IMR-90 (cell line): ENCODE results near the gene LAGE3. TPM values are rescaled to one million over a fixed set of nuclear protein-coding genes. Genes with fewer than 3 reads are reported as not detected.

Experiments used
- ATAC-seq: fragments of 200-7000 bp; cut with Tn5 transposase; 2 replicates; pipeline ENCODE4 v1.9.1; 2020; ENCODE audit warnings: low read depth, mild to moderate bottlenecking, moderate library complexity
- BruUV-seq: library from RNA; stranded (reverse); fragments of 400-500 nt; replicated peaks from 2 replicates; lab custom pipeline; 2021; lab: Mats Ljungman, UMichigan
- CTCF ChIA-PET: fragments of 300-600 bp; formaldehyde crosslinking; extraction: SDS; loops from one replicate; lab custom pipeline; 2021; ENCODE audit warnings: antibody characterized with exemption; lab: Yijun Ruan, JAX
- POLR2A ChIA-PET: fragments of 300-600 bp; sonication (Branson Sonifier 250); formaldehyde crosslinking; loops from one replicate; lab custom pipeline; 2022; ENCODE audit warnings: antibody characterized with exemption; ENCODE audit not compliant: unreplicated experiment; lab: Charles Lee
- DNase-seq: peaks from one replicate; pipeline ENCODE4 v3.0.0; 2013
- H2AFZ ChIP-seq: replicated peaks from 2 replicates; pipeline ENCODE3; 2013; ENCODE audit warnings: low read length, mild to moderate bottlenecking; ENCODE audit not compliant: poor library complexity
- H2AK5ac ChIP-seq: 2 replicates; pipeline ENCODE4 v1.6.1; 2013; ENCODE audit warnings: low read depth, low read length, inconsistent platforms
- H2AK9ac ChIP-seq: replicated peaks from 2 replicates; pipeline ENCODE3; 2013; ENCODE audit warnings: mild to moderate bottlenecking, low read depth, low read length, moderate library complexity; ENCODE audit not compliant: poor library complexity
- H2BK120ac ChIP-seq: 2 replicates; pipeline ENCODE4 v1.6.1; 2013; ENCODE audit warnings: low read depth, low read length, inconsistent platforms
- H2BK15ac ChIP-seq: 3 replicates; pipeline ENCODE4 v1.6.1; 2013; ENCODE audit warnings: low read depth, low read length, inconsistent platforms
- H2BK20ac ChIP-seq: 2 replicates; pipeline ENCODE4 v1.6.1; 2013; ENCODE audit warnings: low read depth, mild to moderate bottlenecking, inconsistent platforms, low read length, moderate library complexity
- H2BK5ac ChIP-seq: 2 replicates; pipeline ENCODE4 v1.6.1; 2013; ENCODE audit warnings: mild to moderate bottlenecking, low read depth, low read length, inconsistent platforms; ENCODE audit not compliant: poor library complexity, severe bottlenecking
- H3K14ac ChIP-seq: replicated peaks from 2 replicates; pipeline ENCODE4 v1.6.1; 2013; ENCODE audit warnings: low read depth, low read length, inconsistent platforms
- H3K18ac ChIP-seq: 2 replicates; pipeline ENCODE4 v1.6.1; 2013; ENCODE audit warnings: low read depth, low read length, control low read depth
- H3K23ac ChIP-seq: 2 replicates; pipeline ENCODE4 v1.6.1; 2013; ENCODE audit warnings: low read depth, low read length, inconsistent platforms
- H3K27ac ChIP-seq: 2 replicates; pipeline ENCODE4 v1.5.1; 2013; ENCODE audit warnings: mild to moderate bottlenecking, control low read depth, low read length; ENCODE audit not compliant: insufficient read depth
- H3K27me3 ChIP-seq: 2 replicates; pipeline ENCODE4 v1.6.1; 2013; ENCODE audit warnings: low read length; ENCODE audit not compliant: control insufficient read depth, insufficient read depth
- H3K36me3 ChIP-seq: 2 replicates; pipeline ENCODE4 v1.6.1; 2013; ENCODE audit warnings: low read length, mixed read lengths; ENCODE audit not compliant: control insufficient read depth, insufficient read depth
- H3K4ac ChIP-seq: 2 replicates; pipeline ENCODE4 v1.6.1; 2013; ENCODE audit warnings: low read depth, low read length, inconsistent platforms
- H3K4me1 ChIP-seq: 2 replicates; pipeline ENCODE4 v1.6.1; 2013; ENCODE audit warnings: low read length, mixed read lengths; ENCODE audit not compliant: control insufficient read depth, insufficient read depth
- H3K4me2 ChIP-seq: 2 replicates; pipeline ENCODE4 v1.6.1; 2013; ENCODE audit warnings: low read depth, mild to moderate bottlenecking, control low read depth, low read length, moderate library complexity
- H3K4me3 ChIP-seq: 2 replicates; pipeline ENCODE4 v1.5.1; 2013; ENCODE audit warnings: low read depth, mild to moderate bottlenecking, control low read depth, low read length, moderate library complexity; ENCODE audit not compliant: insufficient read depth
- H3K56ac ChIP-seq: 2 replicates; pipeline ENCODE4 v1.6.1; 2013; ENCODE audit warnings: low read length, inconsistent platforms; ENCODE audit not compliant: insufficient read depth; ENCODE audit errors: extremely low read depth
- H3K79me1 ChIP-seq, 2 experiments: 2 replicates each; pipeline ENCODE4 v1.6.1; 2013; ENCODE audit warnings: low read length in 2 of 2, inconsistent platforms in 1 of 2, low read depth in 1 of 2
- H3K9ac ChIP-seq: 2 replicates; pipeline ENCODE4 v1.6.1; 2013; ENCODE audit warnings: low read depth, low read length, control low read depth
- H3K9me1 ChIP-seq: 2 replicates; pipeline ENCODE4 v1.6.1; 2013; ENCODE audit warnings: low read length, inconsistent platforms; ENCODE audit not compliant: insufficient read depth
- H3K9me3 ChIP-seq: 2 replicates; pipeline ENCODE4 v1.6.1; 2013; ENCODE audit warnings: low read length; ENCODE audit not compliant: control insufficient read depth, insufficient read depth
- H4K20me1 ChIP-seq: 2 replicates; pipeline ENCODE4 v1.6.1; 2013; ENCODE audit warnings: low read length, inconsistent platforms; ENCODE audit not compliant: insufficient read depth
- H4K5ac ChIP-seq: 2 replicates; pipeline ENCODE4 v1.6.1; 2013; ENCODE audit warnings: mild to moderate bottlenecking, low read depth, low read length, control low read depth
- H4K8ac ChIP-seq, 2 experiments: 2 replicates each; pipeline ENCODE4 v1.6.1; 2013; ENCODE audit warnings: low read depth in 2 of 2, low read length in 2 of 2, control low read depth in 1 of 2, inconsistent platforms in 1 of 2
- H4K91ac ChIP-seq: 2 replicates; pipeline ENCODE4 v1.6.1; 2013; ENCODE audit warnings: low read depth, low read length, inconsistent platforms; ENCODE audit not compliant: insufficient read depth
- BHLHE40 ChIP-seq: fragments of 150-350 bp; IDR thresholded peaks from 2 replicates; pipeline ENCODE4 v1.6.1; 2016; ENCODE audit warnings: mild to moderate bottlenecking, low read depth, low read length
- CEBPB ChIP-seq: IDR thresholded peaks from 2 replicates; pipeline ENCODE4 v1.6.1; 2012; ENCODE audit warnings: low read depth, low read length, improper control_type of control experiment
- MAFK ChIP-seq: IDR thresholded peaks from 2 replicates; pipeline ENCODE4 v1.6.1; 2012; ENCODE audit warnings: low read depth, low read length, improper control_type of control experiment
- MAZ ChIP-seq: IDR thresholded peaks from 2 replicates; pipeline ENCODE4 v1.6.1; 2012; ENCODE audit warnings: low read depth, mild to moderate bottlenecking, low read length, improper control_type of control experiment, moderate library complexity, borderline replicate concordance
- MXI1 ChIP-seq: IDR thresholded peaks from 2 replicates; pipeline ENCODE4 v1.6.1; 2012; ENCODE audit warnings: low read depth, mild to moderate bottlenecking, low read length, moderate library complexity, borderline replicate concordance
- NFE2L2 ChIP-seq: fragments of 150-350 bp; IDR thresholded peaks from 2 replicates; pipeline ENCODE4 v1.6.1; 2016; ENCODE audit warnings: low read depth, mild to moderate bottlenecking, low read length
- RAD21 ChIP-seq: IDR thresholded peaks from 2 replicates; pipeline ENCODE4 v1.6.1; 2012; ENCODE audit warnings: low read length, improper control_type of control experiment
- RCOR1 ChIP-seq: IDR thresholded peaks from 2 replicates; pipeline ENCODE4 v1.6.1; 2012; ENCODE audit warnings: mild to moderate bottlenecking, low read length, improper control_type of control experiment; ENCODE audit not compliant: insufficient replicate concordance
- RFX5 ChIP-seq: IDR thresholded peaks from 2 replicates; pipeline ENCODE4 v1.8.0; 2012; ENCODE audit warnings: low read depth, mild to moderate bottlenecking, low read length, moderate library complexity
- SMC3 ChIP-seq: fragments of 150-350 bp; IDR thresholded peaks from 2 replicates; pipeline ENCODE4 v1.6.1; 2016; ENCODE audit warnings: low read depth, mild to moderate bottlenecking, antibody characterized with exemption, low read length, moderate library complexity
- WGBS, 2 experiments: methylation state at CpG; one replicate each; pipeline versions ENCODE4 v1.1.5 to v1.1.7; 2013; ENCODE audit warnings: missing lambda C conversion rate in 2 of 2; ENCODE audit not compliant: insufficient read length in 1 of 2; ENCODE audit errors: extremely low coverage in 2 of 2; 5-methylcytosine and 5-hydroxymethylcytosine counted together
- dilution Hi-C: fragments of 300-500 bp; cut with HindIII; formaldehyde crosslinking; loops from one replicate; pipeline ENCODE4 v1.14.3; 2018; ENCODE audit warnings: low sequenced_read_pairs; ENCODE audit not compliant: unreplicated experiment
- in situ Hi-C: fragments of 300-500 bp; cut with MboI; formaldehyde crosslinking; loops from 3 replicates; pipeline ENCODE4 v1.14.3; 2019; ENCODE audit warnings: low sequenced_read_pairs, inconsistent platforms, mixed read lengths
- intact Hi-C: fragments of 100-400 bp; cut with micrococcal nuclease; formaldehyde crosslinking; loops from 2 replicates; pipeline ENCODE4 v1.10.0; 2022
- polyA plus RNA-seq, 3 experiments: library from polyadenylated mRNA; depleted of rRNA; stranded (reverse); fragments of >200 nt; gene quantifications; 2 replicates each; pipeline ENCODE4 v1.2.3, GENCODE V29; 2012; ENCODE audit warnings: low replicate concordance in 1 of 3
- total RNA-seq: library from RNA; depleted of rRNA; stranded (reverse); fragments of >200 nt; gene quantifications from 2 replicates; pipeline ENCODE4 v1.2.3, GENCODE V29; 2012
- TF ChIP-seq, protein P1 (sequence below): fragments of 150-350 bp; IDR thresholded peaks from 2 replicates; pipeline ENCODE4 v1.6.1; 2016; ENCODE audit warnings: low read depth, mild to moderate bottlenecking, low read length, moderate library complexity, borderline replicate concordance
- TF ChIP-seq, protein P2 (sequence below): fragments of 150-350 bp; IDR thresholded peaks from 2 replicates; pipeline ENCODE4 v1.6.1; 2017; ENCODE audit warnings: mild to moderate bottlenecking, antibody characterized with exemption, low read length, low read depth
- TF ChIP-seq, protein P3 (sequence below): conservative IDR thresholded peaks from 2 replicates; pipeline ENCODE4 v1.5.1; 2012; ENCODE audit warnings: mild to moderate bottlenecking, low read depth, low read length, improper control_type of control experiment

The LAGE3 gene
- total and polyA plus RNA-seq, 2 of the 4 experiments (the other 2 are of a cell fraction), result 3.6 to 14.8 TPM

DNA sequence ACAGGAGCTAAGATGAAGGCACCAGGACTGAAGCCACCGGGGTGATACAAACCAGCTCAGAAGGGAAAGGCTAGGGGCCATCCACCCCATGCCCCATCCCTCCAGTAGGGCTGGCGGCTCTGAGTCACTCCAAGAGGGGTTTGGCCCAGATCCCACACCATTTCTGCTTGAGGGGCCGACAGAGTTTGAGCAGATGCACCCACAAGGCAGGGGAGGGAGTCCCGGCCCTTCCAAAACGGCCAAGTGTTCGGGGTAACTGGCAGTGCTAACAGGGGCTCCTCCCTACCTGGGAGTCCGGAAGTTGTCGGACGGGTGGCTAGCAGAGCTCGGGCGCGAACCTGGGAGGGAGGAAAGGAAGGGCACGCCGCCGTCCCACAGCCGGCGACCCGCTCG lies 10.9 kb upstream of the LAGE3 start (continued):
- TF ChIP-seq MAFK, result no peak
- no peak for TF ChIP-seq MAZ
- no peak for TF ChIP-seq NFE2L2

DNA sequence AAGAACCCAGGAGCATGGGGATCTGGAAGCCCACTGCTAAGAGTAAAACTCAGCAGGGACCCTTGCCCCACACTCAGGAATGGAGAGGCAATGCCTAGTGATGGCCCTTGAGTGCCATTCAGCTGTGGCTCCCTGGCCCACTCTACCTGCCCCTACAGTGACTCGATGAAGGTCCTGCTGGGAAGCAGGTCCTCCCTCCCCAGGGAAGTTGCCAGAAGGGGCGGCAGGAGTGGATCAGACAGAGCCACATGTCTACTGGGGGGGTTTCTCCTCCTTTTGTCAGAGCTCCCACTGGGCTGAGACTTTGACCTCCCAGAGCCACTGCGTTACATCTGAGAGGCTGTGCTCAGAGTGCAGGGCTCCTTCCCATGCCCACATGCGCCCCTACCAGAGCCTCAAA lies 10.1 kb upstream of the LAGE3 start:
- Histone ChIP-seq H3K9ac (no peak overlapping the region), H3K36me3 (peaks cover 12% of the 10 kb centered on the region; the same call in 1 of the 2 replicates), H3K9me1 (peaks cover 8% of the 10 kb centered on the region; the same call in 1 of the 2 replicates), H4K20me1 (peaks cover 4% of the 10 kb centered on the region; the same call in 1 of the 2 replicates), H4K8ac (no peak overlapping the region), H3K27me3 (no peaks in the 10 kb centered on the region), H3K23ac (no peak overlapping the region; the same call in 1 of the 2 replicates), H3K4ac (peak overlapping the region; percentile 85; the same call in 1 of the 2 replicates), H2BK120ac (no peak overlapping the region), H2AFZ (no peak overlapping the region), H2AK9ac (no peak overlapping the region), H2BK5ac (no peak overlapping the region), H3K18ac (no peak overlapping the region), H3K14ac (no peak overlapping the region), H3K79me1 (peaks cover 3 to 38% of the 10 kb centered on the region in 2 experiments; a peak in 3 of 4 replicates), H3K4me2 (peak overlapping the region; percentile 89; the same call in 1 of the 2 replicates), H3K9me3 (no peaks in the 10 kb centered on the region), H4K91ac (no peak overlapping the region), H2AK5ac (0 out of 2 replicates have a peak overlapping the region, but pooled peaks have one; percentile 66), H2BK20ac (no peak overlapping the region), H2BK15ac (no peak overlapping the region), H3K56ac (no peak overlapping the region), H3K27ac (no peak overlapping the region), H3K4me3 (no peak overlapping the region), H3K4me1 (peaks cover 4% of the 10 kb centered on the region; the same call in 1 of the 2 replicates), H4K5ac (no peak overlapping the region)
- dilution Hi-C loops (no loop called here), in situ Hi-C loops (no loop called here), intact Hi-C loops (no loop called here)
- no TSS peak for BruUV-seq
- WGBS, 2 experiments, result 100% methylated on average over 1 of the region's 4 CpGs; no CpG with 5 or more reads in 1 of the 2 experiments
- ChIA-PET CTCF (no interaction called here), POLR2A (no interaction called here)
- no peak for DNase-seq
- no peak for ATAC-seq
- TF ChIP-seq, protein P1, sequence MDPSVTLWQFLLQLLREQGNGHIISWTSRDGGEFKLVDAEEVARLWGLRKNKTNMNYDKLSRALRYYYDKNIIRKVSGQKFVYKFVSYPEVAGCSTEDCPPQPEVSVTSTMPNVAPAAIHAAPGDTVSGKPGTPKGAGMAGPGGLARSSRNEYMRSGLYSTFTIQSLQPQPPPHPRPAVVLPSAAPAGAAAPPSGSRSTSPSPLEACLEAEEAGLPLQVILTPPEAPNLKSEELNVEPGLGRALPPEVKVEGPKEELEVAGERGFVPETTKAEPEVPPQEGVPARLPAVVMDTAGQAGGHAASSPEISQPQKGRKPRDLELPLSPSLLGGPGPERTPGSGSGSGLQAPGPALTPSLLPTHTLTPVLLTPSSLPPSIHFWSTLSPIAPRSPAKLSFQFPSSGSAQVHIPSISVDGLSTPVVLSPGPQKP, result no peak
- no peak for TF ChIP-seq RCOR1
- TF ChIP-seq RFX5, result no peak
- no peak for TF ChIP-seq NFE2L2
- TF ChIP-seq MAZ, result no peak
- TF ChIP-seq, protein P2, sequence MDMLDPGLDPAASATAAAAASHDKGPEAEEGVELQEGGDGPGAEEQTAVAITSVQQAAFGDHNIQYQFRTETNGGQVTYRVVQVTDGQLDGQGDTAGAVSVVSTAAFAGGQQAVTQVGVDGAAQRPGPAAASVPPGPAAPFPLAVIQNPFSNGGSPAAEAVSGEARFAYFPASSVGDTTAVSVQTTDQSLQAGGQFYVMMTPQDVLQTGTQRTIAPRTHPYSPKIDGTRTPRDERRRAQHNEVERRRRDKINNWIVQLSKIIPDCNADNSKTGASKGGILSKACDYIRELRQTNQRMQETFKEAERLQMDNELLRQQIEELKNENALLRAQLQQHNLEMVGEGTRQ, result no peak
- no peak for TF ChIP-seq SMC3
- TF ChIP-seq RAD21, result no peak
- TF ChIP-seq, protein P3, sequence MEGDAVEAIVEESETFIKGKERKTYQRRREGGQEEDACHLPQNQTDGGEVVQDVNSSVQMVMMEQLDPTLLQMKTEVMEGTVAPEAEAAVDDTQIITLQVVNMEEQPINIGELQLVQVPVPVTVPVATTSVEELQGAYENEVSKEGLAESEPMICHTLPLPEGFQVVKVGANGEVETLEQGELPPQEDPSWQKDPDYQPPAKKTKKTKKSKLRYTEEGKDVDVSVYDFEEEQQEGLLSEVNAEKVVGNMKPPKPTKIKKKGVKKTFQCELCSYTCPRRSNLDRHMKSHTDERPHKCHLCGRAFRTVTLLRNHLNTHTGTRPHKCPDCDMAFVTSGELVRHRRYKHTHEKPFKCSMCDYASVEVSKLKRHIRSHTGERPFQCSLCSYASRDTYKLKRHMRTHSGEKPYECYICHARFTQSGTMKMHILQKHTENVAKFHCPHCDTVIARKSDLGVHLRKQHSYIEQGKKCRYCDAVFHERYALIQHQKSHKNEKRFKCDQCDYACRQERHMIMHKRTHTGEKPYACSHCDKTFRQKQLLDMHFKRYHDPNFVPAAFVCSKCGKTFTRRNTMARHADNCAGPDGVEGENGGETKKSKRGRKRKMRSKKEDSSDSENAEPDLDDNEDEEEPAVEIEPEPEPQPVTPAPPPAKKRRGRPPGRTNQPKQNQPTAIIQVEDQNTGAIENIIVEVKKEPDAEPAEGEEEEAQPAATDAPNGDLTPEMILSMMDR, result no peak
- no peak for TF ChIP-seq CEBPB
- TF ChIP-seq MXI1, result no peak
- TF ChIP-seq BHLHE40, result no peak
- TF ChIP-seq MAFK, result no peak
